Loucy (cell line): ENCODE measurements around the gene VWF.

ENCODE experiments used
- EZH2phosphoT487 ChIP-seq: fragments of 200-600 bp; IDR thresholded peaks from 2 replicates; pipeline ENCODE4 v1.6.1; 2018; ENCODE audit warnings: antibody characterized with exemption, mild to moderate bottlenecking, moderate library complexity, borderline replicate concordance
- TF ChIP-seq, protein P1 (sequence below): fragments of 200-600 bp; sonication (generic); conservative IDR thresholded peaks from 2 replicates; pipeline ENCODE4 v1.5.1; 2014; ENCODE audit warnings: mild to moderate bottlenecking, antibody characterized with exemption, low read length

GRCh38 chr12:6093764-6094163, 30.7 kb downstream of the VWF start:
- TF ChIP-seq, protein P1, sequence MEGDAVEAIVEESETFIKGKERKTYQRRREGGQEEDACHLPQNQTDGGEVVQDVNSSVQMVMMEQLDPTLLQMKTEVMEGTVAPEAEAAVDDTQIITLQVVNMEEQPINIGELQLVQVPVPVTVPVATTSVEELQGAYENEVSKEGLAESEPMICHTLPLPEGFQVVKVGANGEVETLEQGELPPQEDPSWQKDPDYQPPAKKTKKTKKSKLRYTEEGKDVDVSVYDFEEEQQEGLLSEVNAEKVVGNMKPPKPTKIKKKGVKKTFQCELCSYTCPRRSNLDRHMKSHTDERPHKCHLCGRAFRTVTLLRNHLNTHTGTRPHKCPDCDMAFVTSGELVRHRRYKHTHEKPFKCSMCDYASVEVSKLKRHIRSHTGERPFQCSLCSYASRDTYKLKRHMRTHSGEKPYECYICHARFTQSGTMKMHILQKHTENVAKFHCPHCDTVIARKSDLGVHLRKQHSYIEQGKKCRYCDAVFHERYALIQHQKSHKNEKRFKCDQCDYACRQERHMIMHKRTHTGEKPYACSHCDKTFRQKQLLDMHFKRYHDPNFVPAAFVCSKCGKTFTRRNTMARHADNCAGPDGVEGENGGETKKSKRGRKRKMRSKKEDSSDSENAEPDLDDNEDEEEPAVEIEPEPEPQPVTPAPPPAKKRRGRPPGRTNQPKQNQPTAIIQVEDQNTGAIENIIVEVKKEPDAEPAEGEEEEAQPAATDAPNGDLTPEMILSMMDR, result no peak
- no peak for TF ChIP-seq EZH2phosphoT487
